ENCODE measurements around the gene GSPT1.

DNA sequence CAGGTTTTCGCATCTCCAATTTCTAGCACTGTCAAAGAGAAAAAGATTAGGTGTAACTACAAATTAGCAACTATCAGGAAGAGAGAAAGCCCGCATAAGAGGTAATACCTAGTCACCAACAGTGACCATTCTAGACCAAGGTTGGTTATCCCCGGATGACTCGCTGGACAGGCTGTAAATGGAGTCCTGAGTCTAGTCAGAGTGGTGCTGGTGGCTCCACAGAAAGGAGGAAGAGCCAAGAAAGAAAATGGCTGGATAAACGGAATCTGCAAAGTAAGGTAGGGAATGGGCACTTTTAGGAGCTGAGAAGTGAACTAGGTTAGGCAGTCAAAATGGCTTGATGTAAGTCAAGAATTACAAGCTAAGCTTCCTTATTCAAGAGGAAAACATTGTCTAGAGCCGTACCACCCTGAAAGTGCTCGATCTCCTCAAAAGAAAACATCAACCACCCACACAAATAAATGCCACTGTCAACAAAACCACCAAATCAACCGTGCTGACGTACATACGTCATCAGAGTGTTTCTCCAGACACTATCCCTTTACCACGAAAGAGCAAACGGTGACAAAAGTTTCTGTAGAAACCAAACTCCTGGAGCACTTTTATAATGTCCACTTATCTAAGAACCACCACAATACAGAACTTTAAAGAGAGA is 2.2 kb downstream of the GSPT1 start:
- TF ChIP-seq, protein P1, sequence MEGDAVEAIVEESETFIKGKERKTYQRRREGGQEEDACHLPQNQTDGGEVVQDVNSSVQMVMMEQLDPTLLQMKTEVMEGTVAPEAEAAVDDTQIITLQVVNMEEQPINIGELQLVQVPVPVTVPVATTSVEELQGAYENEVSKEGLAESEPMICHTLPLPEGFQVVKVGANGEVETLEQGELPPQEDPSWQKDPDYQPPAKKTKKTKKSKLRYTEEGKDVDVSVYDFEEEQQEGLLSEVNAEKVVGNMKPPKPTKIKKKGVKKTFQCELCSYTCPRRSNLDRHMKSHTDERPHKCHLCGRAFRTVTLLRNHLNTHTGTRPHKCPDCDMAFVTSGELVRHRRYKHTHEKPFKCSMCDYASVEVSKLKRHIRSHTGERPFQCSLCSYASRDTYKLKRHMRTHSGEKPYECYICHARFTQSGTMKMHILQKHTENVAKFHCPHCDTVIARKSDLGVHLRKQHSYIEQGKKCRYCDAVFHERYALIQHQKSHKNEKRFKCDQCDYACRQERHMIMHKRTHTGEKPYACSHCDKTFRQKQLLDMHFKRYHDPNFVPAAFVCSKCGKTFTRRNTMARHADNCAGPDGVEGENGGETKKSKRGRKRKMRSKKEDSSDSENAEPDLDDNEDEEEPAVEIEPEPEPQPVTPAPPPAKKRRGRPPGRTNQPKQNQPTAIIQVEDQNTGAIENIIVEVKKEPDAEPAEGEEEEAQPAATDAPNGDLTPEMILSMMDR (IDR thresholded peaks at IDR 0.05): no peak
- no peak for TF ChIP-seq POLR2A (IDR thresholded peaks at IDR 0.05)
